HG02571 (cell line): ENCODE data around the gene ONECUT2.

Experiments used
- ATAC-seq: cut with Tn5 transposase; IDR thresholded peaks from one replicate; pipeline ENCODE4 v1.9.1; 2021; ENCODE audit warnings: mild to moderate bottlenecking, moderate library complexity; ENCODE audit not compliant: unreplicated experiment

Gene ONECUT2

GRCh38 chr18:57523171-57523956 lies 88.2 kb downstream of the ONECUT2 start:
- no peak for ATAC-seq

GRCh38 chr18:57527556-57528229 lies 92.5 kb downstream of the ONECUT2 start:
- ATAC-seq, result no peak

GRCh38 chr18:57529151-57529550 lies 94.0 kb downstream of the ONECUT2 start:
- ATAC-seq, result no peak

GRCh38 chr18:57533006-57533867 lies 98.1 kb downstream of the ONECUT2 start:
- ATAC-seq, result no peak

- no peak for ATAC-seq
Observed at GRCh38 chr18:57533868-57534510, 98.8 kb downstream of the ONECUT2 start.

- no peak for ATAC-seq
Observed at GRCh38 chr18:57534511-57534909, 99.3 kb downstream of the ONECUT2 start.

- ATAC-seq, result no peak
Observed at GRCh38 chr18:57538614-57539013, 103.4 kb downstream of the ONECUT2 start.

- no peak for ATAC-seq
Observed at GRCh38 chr18:57539702-57540101, 104.5 kb downstream of the ONECUT2 start.
